Tibial nerve (tissue), 4 donors: ENCODE data around the gene CENPX.

Experiments used
- CTCF ChIP-seq, 5 experiments: fragments of 200-600 bp in 3 of 5; fragments of 450-650 bp in 2 of 5; sonication (generic) in 3 of 5; IDR thresholded peaks; one replicate each; pipeline ENCODE4 v1.5.1; 2016 to 2019; ENCODE audit warnings: antibody characterized with exemption in 5 of 5, mild to moderate bottlenecking in 3 of 5, moderate library complexity in 2 of 5
- EP300 ChIP-seq, 2 donors: sonication (generic); formaldehyde crosslinking; IDR thresholded peaks; one replicate each; pipeline ENCODE4 v1.6.1; 2017; ENCODE audit warnings: antibody characterized with exemption in 2 of 2, mild to moderate bottlenecking in 1 of 2
- POLR2A ChIP-seq, 2 donors: fragments of 450-650 bp; IDR thresholded peaks; one replicate each; pipeline ENCODE4 v1.6.1; 2017; ENCODE audit warnings: antibody characterized with exemption in 2 of 2, mild to moderate bottlenecking in 2 of 2, moderate library complexity in 2 of 2

DNA sequence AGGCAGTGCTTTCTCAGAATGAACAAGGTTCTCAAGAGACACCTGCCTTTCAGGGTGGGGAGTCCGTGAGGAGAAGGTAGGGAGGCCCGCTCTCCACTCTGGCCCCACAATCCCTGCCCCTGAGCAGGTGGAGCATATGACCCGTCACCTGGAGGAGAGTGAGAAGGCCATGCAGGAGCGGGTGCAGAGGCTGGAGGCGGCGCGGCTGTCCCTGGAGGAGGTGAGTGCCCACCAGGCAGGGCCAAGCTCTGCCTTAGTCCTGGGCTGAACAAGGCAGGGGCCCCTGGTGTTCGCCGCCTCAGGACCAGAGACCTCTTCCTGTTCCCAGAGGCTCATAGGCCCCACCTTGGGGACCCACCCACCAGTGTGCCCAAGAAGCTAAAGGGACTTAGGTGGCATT is 6.3 kb upstream of the CENPX start:
- TF ChIP-seq CTCF (IDR thresholded peaks at IDR 0.05): no peak
- no peak for TF ChIP-seq POLR2A (IDR thresholded peaks at IDR 0.05)
- no peak for TF ChIP-seq EP300 (IDR thresholded peaks at IDR 0.05)
